ENCODE data around the gene ARSB. TPM values are rescaled to one million over a fixed set of nuclear protein-coding genes. Genes with fewer than 3 reads are reported as not detected.

Gene ARSB
- total RNA-seq, 4 donors from 2014 or later, result 23.0 to 109 (median 52.6) TPM

GRCh38 chr5:78777901-78778300 lies 207.2 kb downstream of the ARSB start:
- Histone ChIP-seq H3K27me3 (no peaks in the 10 kb centered on the region), H3K4me1 (peaks cover 0 to 10% (median 0%) of the 10 kb centered on the region in 3 donors), H3K36me3 (peaks cover 0 to 24% of the 10 kb centered on the region in 2 donors), H3K27ac (no peak overlapping the region), H3K4me3 (no peak overlapping the region), H3K9me3 (no peaks in the 10 kb centered on the region)
- 97 to 98% methylated on average over 4 to 5 of the region's 5 CpGs for WGBS, 2 donors (ENCODE audit: low coverage in 1 of 2)
- no peak for ATAC-seq
- TF ChIP-seq CTCF (IDR thresholded peaks at IDR 0.05) (no peak), EP300 (IDR thresholded peaks at IDR 0.05) (no peak), POLR2AphosphoS5 (IDR thresholded peaks at IDR 0.05) (no peak), POLR2A (IDR thresholded peaks at IDR 0.05) (no peak)

- Histone ChIP-seq H3K27me3 (no peaks in the 10 kb centered on the region), H3K4me1 (peaks cover 0 to 10% (median 0%) of the 10 kb centered on the region in 3 donors), H3K36me3 (peaks cover 0 to 20% of the 10 kb centered on the region in 2 donors), H3K27ac (no peak overlapping the region), H3K4me3 (no peak overlapping the region), H3K9me3 (no peaks in the 10 kb centered on the region)
- no peak for ATAC-seq
- 83 to 86% methylated on average over 1 of the region's 1 CpG for WGBS, 2 donors (ENCODE audit: low coverage in 1 of 2)
- TF ChIP-seq CTCF (IDR thresholded peaks at IDR 0.05), result no peak
- no peak for TF ChIP-seq POLR2A (IDR thresholded peaks at IDR 0.05)
- TF ChIP-seq POLR2AphosphoS5 (IDR thresholded peaks at IDR 0.05), result no peak
- TF ChIP-seq EP300 (IDR thresholded peaks at IDR 0.05), result no peak
Measured at GRCh38 chr5:78776637-78777036, 208.5 kb downstream of the ARSB start.

- ATAC-seq, result no peak
- no peak for TF ChIP-seq POLR2A (IDR thresholded peaks at IDR 0.05)
- TF ChIP-seq EP300 (IDR thresholded peaks at IDR 0.05), result no peak
- TF ChIP-seq POLR2AphosphoS5 (IDR thresholded peaks at IDR 0.05), result no peak
- TF ChIP-seq CTCF (IDR thresholded peaks at IDR 0.05), result no peak
- WGBS, 2 donors (ENCODE audit: low coverage in 1 of 2), result 75 to 80% methylated on average over 2 of the region's 8 CpGs
Measured at GRCh38 chr5:78773655-78774054, 211.5 kb downstream of the ARSB start.

GRCh38 chr5:78771260-78772205 lies 213.6 kb downstream of the ARSB start:
- no peak for ATAC-seq
- H3K27ac ChIP-seq, result no peak overlapping the region
- 54 to 55% methylated on average over 11 of the region's 13 CpGs for WGBS, 2 donors (ENCODE audit: low coverage in 1 of 2)
- H3K36me3 ChIP-seq, result no peaks in the 10 kb centered on the region
- H3K9me3 ChIP-seq, result no peaks in the 10 kb centered on the region
- H3K27me3 ChIP-seq, result no peaks in the 10 kb centered on the region
- no peak for TF ChIP-seq POLR2AphosphoS5 (IDR thresholded peaks at IDR 0.05)
- no peak for TF ChIP-seq EP300 (IDR thresholded peaks at IDR 0.05)
- TF ChIP-seq POLR2A (IDR thresholded peaks at IDR 0.05), result no peak
- no peak for TF ChIP-seq CTCF (IDR thresholded peaks at IDR 0.05)
- no peak overlapping the region for H3K4me3 ChIP-seq
- H3K4me1 ChIP-seq, result peaks cover 0 to 2% (median 0%) of the 10 kb centered on the region in 3 donors

More at GRCh38 chr5:78773655-78774054, 211.5 kb downstream of the ARSB start:
- Histone ChIP-seq H3K27me3 (no peaks in the 10 kb centered on the region), H3K9me3 (no peaks in the 10 kb centered on the region), H3K4me3 (no peak overlapping the region), H3K4me1 (peaks cover 0 to 4% (median 0%) of the 10 kb centered on the region in 3 donors), H3K36me3 (no peaks in the 10 kb centered on the region), H3K27ac (no peak overlapping the region)

Data from gastroesophageal sphincter (tissue), 4 donors.